SK-N-SH (cell line): ENCODE data around the gene PCBD2.
"Not testable (repeated sequence)": the region's sequence is repeated elsewhere in the genome, so short reads cannot be mapped to it uniquely, and the experiment has no call there.

ENCODE experiments used
- CTCF ChIP-seq: fragments of 200-600 bp; sonication (generic); IDR thresholded peaks from 2 replicates; pipeline ENCODE4 v1.6.1; 2017; ENCODE audit warnings: antibody characterized with exemption, mild to moderate bottlenecking, moderate library complexity
- EP300 ChIP-seq, 2 experiments: IDR thresholded peaks; 2 replicates each; pipeline versions ENCODE4 v1.4.0 to v1.6.1; 2012; ENCODE audit warnings: borderline replicate concordance in 1 of 2, low read depth in 1 of 2, low read length in 1 of 2
- EZH2phosphoT487 ChIP-seq: fragments of 200-600 bp; sonication (generic); IDR thresholded peaks from 2 replicates; pipeline ENCODE4 v1.6.1; 2017; ENCODE audit warnings: low read depth, mixed run types, mild to moderate bottlenecking, antibody characterized with exemption, moderate library complexity, borderline replicate concordance
- FOXJ3 ChIP-seq: sonication (generic); formaldehyde crosslinking; IDR thresholded peaks from 2 replicates; pipeline ENCODE4 v1.5.1; 2020; ENCODE audit warnings: mild to moderate bottlenecking, missing genetic modification reagents
- POLR2AphosphoS5 ChIP-seq: IDR thresholded peaks from 2 replicates; pipeline ENCODE4 v1.6.1; 2012; ENCODE audit warnings: low read depth, low read length
- RXRA ChIP-seq: IDR thresholded peaks from 2 replicates; pipeline ENCODE4 v1.4.0; 2012; ENCODE audit warnings: low read depth, mild to moderate bottlenecking, borderline replicate concordance
- TAF1 ChIP-seq: IDR thresholded peaks from 2 replicates; pipeline ENCODE4 v1.6.1; 2012; ENCODE audit warnings: low read depth, mild to moderate bottlenecking, low read length, moderate library complexity, borderline replicate concordance

- TF ChIP-seq TAF1; FOXJ3; RXRA; EP300 (IDR thresholded peaks at IDR 0.05; ENCODE audit: borderline replicate concordance in 1 of 2, low read depth in 1 of 2, low read length in 1 of 2); CTCF; POLR2AphosphoS5; EZH2phosphoT487: not testable (repeated sequence)
These were observed 93.1 kb downstream of the PCBD2 start for GRCh38 chr5:134998068-134998467.
